Progenitor cell of endocrine pancreas (in vitro differentiated cells): Measurements from ENCODE around the gene ARHGEF10L. TPM values are rescaled to one million over a fixed set of nuclear protein-coding genes. Genes with fewer than 3 reads are reported as not detected.
"Not testable (repeated sequence)": the region's sequence is repeated elsewhere in the genome, so short reads cannot be mapped to it uniquely, and the experiment has no call there.

ENCODE experiments used
- DNase-seq: peaks from one replicate; pipeline ENCODE4 v3.0.0; 2021; ENCODE audit warnings: low spot score; ENCODE audit not compliant: unreplicated experiment
- H3K27ac Mint-ChIP-seq: 2 replicates; pipeline ENCODE4 v1.8.0; 2021; ENCODE audit warnings: mild to moderate bottlenecking, moderate library complexity, mixed read lengths
- H3K27me3 Mint-ChIP-seq: 2 replicates; pipeline ENCODE4 v1.8.0; 2021; ENCODE audit warnings: mixed read lengths
- H3K36me3 Mint-ChIP-seq: 2 replicates; pipeline ENCODE4 v1.8.0; 2022; ENCODE audit warnings: mixed read lengths; ENCODE audit not compliant: insufficient read depth
- H3K4me1 Mint-ChIP-seq: 2 replicates; pipeline ENCODE4 v1.8.0; 2021; ENCODE audit warnings: low read depth, mixed read lengths
- H3K4me3 Mint-ChIP-seq: 2 replicates; pipeline ENCODE4 v1.8.0; 2021; ENCODE audit warnings: low read depth, mild to moderate bottlenecking, moderate library complexity, mixed read lengths
- H3K9me3 Mint-ChIP-seq: 2 replicates; pipeline ENCODE4 v1.8.0; 2021; ENCODE audit warnings: low read depth, mixed read lengths
- CTCF ChIP-seq: fragments of 200-600 bp; sonication (generic); IDR thresholded peaks from one replicate; pipeline ENCODE4 v1.5.0; 2021; ENCODE audit warnings: antibody characterized with exemption, mild to moderate bottlenecking; ENCODE audit not compliant: unreplicated experiment
- total RNA-seq: library from RNA; stranded (reverse); gene quantifications from 2 replicates; pipeline ENCODE4 v1.2.1, GENCODE V29; 2021

The ARHGEF10L gene
- total RNA-seq, 1 donor from 2014 or later, result 31.3 TPM

- no peak for TF ChIP-seq CTCF
- DNase-seq, result no peak
Observed at GRCh38 chr1:17743008-17743647, 203.6 kb downstream of the ARHGEF10L start.

GRCh38 chr1:17743925-17744324 is 204.4 kb downstream of the ARHGEF10L start:
- DNase-seq, result no peak
- Mint-ChIP-seq H3K27me3 (peaks cover 25% of the 10 kb centered on the region), H3K27ac (no peak overlapping the region), H3K36me3 (no peaks in the 10 kb centered on the region), H3K9me3 (no peaks in the 10 kb centered on the region), H3K4me1 (no peaks in the 10 kb centered on the region), H3K4me3 (no peak overlapping the region)
- no peak for TF ChIP-seq CTCF

More at GRCh38 chr1:17743008-17743647, 203.6 kb downstream of the ARHGEF10L start:
- Mint-ChIP-seq H3K4me1 (no peaks in the 10 kb centered on the region), H3K27ac (no peak overlapping the region), H3K4me3 (no peak overlapping the region), H3K27me3 (peaks cover 24% of the 10 kb centered on the region), H3K9me3 (no peaks in the 10 kb centered on the region), H3K36me3 (no peaks in the 10 kb centered on the region)

GRCh38 chr1:17744666-17745478 is 205.4 kb downstream of the ARHGEF10L start:
- Mint-ChIP-seq H3K27me3 (peaks cover 26% of the 10 kb centered on the region), H3K4me3 (no peak overlapping the region), H3K36me3 (no peaks in the 10 kb centered on the region), H3K27ac (no peak overlapping the region), H3K9me3 (no peaks in the 10 kb centered on the region), H3K4me1 (no peaks in the 10 kb centered on the region)
- no peak for DNase-seq
- TF ChIP-seq CTCF, result no peak

- no peak for DNase-seq
- TF ChIP-seq CTCF, result no peak
- Mint-ChIP-seq H3K4me1 (no peaks in the 10 kb centered on the region), H3K4me3 (no peak overlapping the region), H3K27me3 (peaks cover 27% of the 10 kb centered on the region), H3K9me3 (no peaks in the 10 kb centered on the region), H3K27ac (no peak overlapping the region), H3K36me3 (no peaks in the 10 kb centered on the region)
Observed at GRCh38 chr1:17745479-17745955, 206.0 kb downstream of the ARHGEF10L start.

- not testable (repeated sequence) for H3K9me3 Mint-ChIP-seq, H3K4me3 Mint-ChIP-seq, H3K4me1 Mint-ChIP-seq, H3K27ac Mint-ChIP-seq, DNase-seq, H3K36me3 Mint-ChIP-seq
- peaks cover 21% of the 10 kb centered on the region for H3K27me3 Mint-ChIP-seq
Observed at GRCh38 chr1:17746281-17746680, 206.8 kb downstream of the ARHGEF10L start.
